GM15510 (cell line): ENCODE measurements around the gene AMDHD1.

Source experiments
- POLR2A ChIP-seq: IDR thresholded peaks from 3 replicates; pipeline ENCODE4 v1.6.1; 2011; ENCODE audit warnings: borderline replicate concordance; ENCODE audit not compliant: insufficient read length; ENCODE audit errors: extremely low read depth

The AMDHD1 gene

GRCh38 chr12:95999484-95999883 is 56.4 kb downstream of the AMDHD1 start:
- no peak for TF ChIP-seq POLR2A

- TF ChIP-seq POLR2A = no peak
These were observed 57.7 kb downstream of the AMDHD1 start for GRCh38 chr12:96000858-96001257.

GRCh38 chr12:96006727-96007126 is 63.6 kb downstream of the AMDHD1 start:
- TF ChIP-seq POLR2A = no peak

GRCh38 chr12:96007729-96008128 is 64.6 kb downstream of the AMDHD1 start:
- TF ChIP-seq POLR2A = no peak

GRCh38 chr12:96014943-96015599 is 71.9 kb downstream of the AMDHD1 start:
- no peak for TF ChIP-seq POLR2A

GRCh38 chr12:96015672-96016071 is 72.5 kb downstream of the AMDHD1 start:
- TF ChIP-seq POLR2A = no peak
